CD4-positive, alpha-beta T cell (primary cell): Measurements from ENCODE around the gene HRK. TPM values are rescaled to one million over a fixed set of nuclear protein-coding genes. Genes with fewer than 3 reads are reported as not detected.

Experiments used
- ATAC-seq: fragments of 200-7000 bp; cut with Tn5 transposase; one replicate; pipeline ENCODE4 v1.10.0; 2022; ENCODE audit warnings: mild to moderate bottlenecking; ENCODE audit not compliant: poor library complexity
- CTCF ChIA-PET: fragments of 350-600 bp; sonication (Branson Sonifier 250); formaldehyde crosslinking; loops from one replicate; lab custom pipeline; 2021; ENCODE audit warnings: antibody characterized with exemption, inconsistent platforms; lab: Charles Lee
- POLR2A ChIA-PET: fragments of 350-600 bp; sonication (Branson Sonifier 250); formaldehyde crosslinking; loops from one replicate; lab custom pipeline; 2021; ENCODE audit warnings: antibody characterized with exemption, inconsistent platforms; lab: Charles Lee
- DNase-seq, 14 experiments: peaks; one replicate each; pipeline ENCODE4 v3.0.0-alpha.2; 2013 to 2020; ENCODE audit warnings: mixed read lengths in 2 of 14
- H3K27ac ChIP-seq, 2 donors: one replicate each; pipeline versions ENCODE4 v1.5.1 to v1.7.0; 2013; ENCODE audit warnings: low read length in 2 of 2, low read depth in 1 of 2, mild to moderate bottlenecking in 1 of 2
- H3K27me3 ChIP-seq, 2 experiments: 1 replicate in 1 of 2; 2 replicates in 1 of 2; pipeline versions ENCODE4 v1.6.1 to v1.7.0; 2013; ENCODE audit warnings: low read length in 2 of 2, control low read depth in 1 of 2, mild to moderate bottlenecking in 1 of 2, moderate library complexity in 1 of 2; ENCODE audit not compliant: insufficient read depth in 2 of 2, control insufficient read depth in 1 of 2
- H3K36me3 ChIP-seq: one replicate; pipeline ENCODE4 v1.6.1; 2013; ENCODE audit warnings: low read length, control low read depth; ENCODE audit not compliant: insufficient read depth
- H3K4me1 ChIP-seq: one replicate; pipeline ENCODE4 v1.6.1; 2013; ENCODE audit warnings: low read length, control low read depth; ENCODE audit not compliant: insufficient read depth
- H3K4me3 ChIP-seq: one replicate; pipeline ENCODE4 v1.5.1; 2013; ENCODE audit warnings: mild to moderate bottlenecking, low read length, moderate library complexity
- H3K9me3 ChIP-seq, 2 experiments: 1 replicate in 1 of 2; 2 replicates in 1 of 2; pipeline versions ENCODE4 v1.6.1 to v1.7.0; 2013; ENCODE audit warnings: low read length in 2 of 2, mild to moderate bottlenecking in 2 of 2, control low read depth in 1 of 2, moderate library complexity in 1 of 2; ENCODE audit not compliant: control insufficient read depth in 1 of 2, insufficient read depth in 1 of 2
- H3K27ac Mint-ChIP-seq: one replicate; pipeline ENCODE4 v1.8.0; 2020; ENCODE audit warnings: mixed read lengths
- H3K27me3 Mint-ChIP-seq: one replicate; pipeline ENCODE4 v1.8.0; 2021; ENCODE audit warnings: mixed read lengths
- H3K36me3 Mint-ChIP-seq: one replicate; pipeline ENCODE4 v1.8.0; 2021; ENCODE audit warnings: low read depth, mixed read lengths
- H3K4me1 Mint-ChIP-seq: one replicate; pipeline ENCODE4 v1.8.0; 2021; ENCODE audit warnings: low read depth, mixed read lengths
- H3K4me3 Mint-ChIP-seq: one replicate; pipeline ENCODE4 v1.8.0; 2020; ENCODE audit warnings: mild to moderate bottlenecking, mixed read lengths
- H3K9me3 Mint-ChIP-seq: one replicate; pipeline ENCODE4 v1.8.0; 2020; ENCODE audit warnings: mixed read lengths
- CTCF ChIP-seq: fragments of 200-600 bp; IDR thresholded peaks from one replicate; pipeline ENCODE4 v1.8.0; 2022; ENCODE audit warnings: antibody characterized with exemption, mild to moderate bottlenecking
- intact Hi-C, 2 experiments: fragments of 100-400 bp; cut with DNase I in 1 of 2; cut with micrococcal nuclease in 1 of 2; formaldehyde crosslinking; loops; one replicate each; pipeline versions ENCODE4 v1.15.1 to v1.9.0; 2023 to 2025; cut with DNase I, micrococcal nuclease
- total RNA-seq, 174 experiments: library from RNA in 2 of 174; stranded (reverse) in 2 of 174; gene quantifications; one replicate each; pipeline ENCODE4 v1.2.3 and lab custom pipeline; 2021 to 2026

Gene HRK
- total RNA-seq, 2 experiments from 2014 or later = not detected

- Histone ChIP-seq H3K27me3 (no peaks in the 10 kb centered on the region), H3K36me3 (no peaks in the 10 kb centered on the region), H3K4me1 (peaks cover 6% of the 10 kb centered on the region), H3K4me3 (no peak overlapping the region), H3K9me3 (no peaks in the 10 kb centered on the region), H3K27ac (no peak overlapping the region)
- CTCF ChIA-PET = no interaction called here
- POLR2A ChIA-PET = no interaction called here
- H3K27me3 Mint-ChIP-seq = no peaks in the 10 kb centered on the region
- intact Hi-C loops = loop anchor here in 1 of 2 experiments (10.0 kb wide), 1 partner anchor 1201 kb away; the partner anchor contains the start of gene RFC5
- no peak overlapping the region for H3K4me3 Mint-ChIP-seq
- no peak for TF ChIP-seq CTCF
- H3K36me3 Mint-ChIP-seq = no peaks in the 10 kb centered on the region
- no peaks in the 10 kb centered on the region for H3K9me3 Mint-ChIP-seq
- DNase-seq (no peak), ATAC-seq (no peak)
- peaks cover 10% of the 10 kb centered on the region for H3K4me1 Mint-ChIP-seq
- no peak overlapping the region for H3K27ac Mint-ChIP-seq
Observed at GRCh38 chr12:116813271-116814041, 67.8 kb downstream of the HRK start.

GRCh38 chr12:116812238-116812637 lies 69.0 kb downstream of the HRK start:
- Mint-ChIP-seq H3K4me1 (no peaks in the 10 kb centered on the region), H3K36me3 (no peaks in the 10 kb centered on the region), H3K4me3 (no peak overlapping the region), H3K27me3 (no peaks in the 10 kb centered on the region), H3K27ac (no peak overlapping the region), H3K9me3 (no peaks in the 10 kb centered on the region)
- Histone ChIP-seq H3K4me3 (no peak overlapping the region), H3K27me3 (no peaks in the 10 kb centered on the region), H3K9me3 (no peaks in the 10 kb centered on the region), H3K36me3 (no peaks in the 10 kb centered on the region), H3K4me1 (no peaks in the 10 kb centered on the region), H3K27ac (no peak overlapping the region)
- intact Hi-C loops = loop anchor here in 1 of 2 experiments (10.0 kb wide), 1 partner anchor 1203 kb away; the partner anchor contains the start of gene RFC5
- DNase-seq (no peak), ATAC-seq (no peak)
- CTCF ChIA-PET = no interaction called here
- no peak for TF ChIP-seq CTCF
- POLR2A ChIA-PET = no interaction called here

- Mint-ChIP-seq H3K27ac (no peak overlapping the region), H3K4me3 (no peak overlapping the region), H3K9me3 (no peaks in the 10 kb centered on the region), H3K36me3 (peaks cover 1% of the 10 kb centered on the region), H3K4me1 (no peaks in the 10 kb centered on the region), H3K27me3 (no peaks in the 10 kb centered on the region)
- no peaks in the 10 kb centered on the region for H3K4me1 ChIP-seq
- no peak overlapping the region for H3K27ac ChIP-seq
- H3K36me3 ChIP-seq = no peaks in the 10 kb centered on the region
- H3K27me3 ChIP-seq = no peaks in the 10 kb centered on the region
- TF ChIP-seq CTCF = no peak
- ChIA-PET CTCF (no interaction called here), POLR2A (no interaction called here)
- intact Hi-C loops = no loop called here
- no peak for ATAC-seq
- H3K4me3 ChIP-seq = no peak overlapping the region
- no peak for DNase-seq
- no peaks in the 10 kb centered on the region for H3K9me3 ChIP-seq
Observed at GRCh38 chr12:116808113-116809105, 72.8 kb downstream of the HRK start.
